Fibroblast of pulmonary artery (primary cell): ENCODE measurements around the gene AP1G2.

Source experiments
- DNase-seq: peaks from one replicate; pipeline ENCODE4 v3.0.0-alpha.2; 2010; ENCODE audit warnings: low read depth
- H3K4me3 ChIP-seq: replicated peaks from 2 replicates; pipeline ENCODE4 v1.5.1; 2011; ENCODE audit warnings: low read depth, mild to moderate bottlenecking, control low read depth, low read length, moderate library complexity
- CTCF ChIP-seq: IDR thresholded peaks from 2 replicates; pipeline ENCODE4 v1.5.1; 2011; ENCODE audit warnings: mild to moderate bottlenecking, control low read depth, low read length, inconsistent platforms; ENCODE audit errors: missing control alignments

Gene AP1G2

GRCh38 chr14:23518709-23519108 lies 48.9 kb downstream of the AP1G2 start:
- no peak for TF ChIP-seq CTCF
- no peak overlapping the region for H3K4me3 ChIP-seq
- DNase-seq = no peak

- TF ChIP-seq CTCF = no peak
- no peak for DNase-seq
These were observed 49.8 kb downstream of the AP1G2 start for GRCh38 chr14:23517650-23518326.

GRCh38 chr14:23514644-23514957 lies 53.0 kb downstream of the AP1G2 start:
- no peak overlapping the region for H3K4me3 ChIP-seq
- no peak for DNase-seq
- no peak for TF ChIP-seq CTCF

More at GRCh38 chr14:23517650-23518326, 49.8 kb downstream of the AP1G2 start:
- no peak overlapping the region for H3K4me3 ChIP-seq

GRCh38 chr14:23513818-23514643 lies 53.6 kb downstream of the AP1G2 start:
- DNase-seq = no peak
- no peak for TF ChIP-seq CTCF
- H3K4me3 ChIP-seq = no peak overlapping the region

GRCh38 chr14:23513005-23513817 lies 54.4 kb downstream of the AP1G2 start:
- TF ChIP-seq CTCF = no peak
- no peak for DNase-seq
- no peak overlapping the region for H3K4me3 ChIP-seq

- no peak overlapping the region for H3K4me3 ChIP-seq
- TF ChIP-seq CTCF = no peak
- DNase-seq = no peak
These were observed 55.4 kb downstream of the AP1G2 start for GRCh38 chr14:23512156-23512555.
